Hematopoietic multipotent progenitor cell treated with erythropoietin and hydrocortisone succinate and interleukin-3 and kit ligand, for 8 days (in vitro differentiated cells): ENCODE results near the gene ADCY4.
"Not testable (repeated sequence)": the region's sequence is repeated elsewhere in the genome, so short reads cannot be mapped to it uniquely, and the experiment has no call there.

Source experiments
- DNase-seq: peaks from one replicate; pipeline ENCODE4 v3.0.0-alpha.2; 2015

ADCY4 gene

GRCh38 chr14:24366721-24367513, 32.0 kb upstream of the ADCY4 start:
- peak; percentile 84 for DNase-seq

- no peak for DNase-seq
These were observed 31.5 kb upstream of the ADCY4 start for GRCh38 chr14:24366413-24366720.

GRCh38 chr14:24365600-24366412, 30.9 kb upstream of the ADCY4 start:
- DNase-seq: peak; percentile 90

- no peak for DNase-seq
These were observed 30.0 kb upstream of the ADCY4 start for GRCh38 chr14:24364841-24365240.

GRCh38 chr14:24363401-24363800, 28.5 kb upstream of the ADCY4 start:
- DNase-seq: no peak

GRCh38 chr14:24362241-24362960, 27.5 kb upstream of the ADCY4 start:
- no peak for DNase-seq

GRCh38 chr14:24361326-24361725, 26.5 kb upstream of the ADCY4 start:
- no peak for DNase-seq

- no peak for DNase-seq
These were observed 25.4 kb upstream of the ADCY4 start for GRCh38 chr14:24360281-24360680.

GRCh38 chr14:24356208-24356607, 21.3 kb upstream of the ADCY4 start:
- no peak for DNase-seq

GRCh38 chr14:24355009-24355408, 20.1 kb upstream of the ADCY4 start:
- DNase-seq: no peak

- not testable (repeated sequence) for DNase-seq
These were observed 19.6 kb upstream of the ADCY4 start for GRCh38 chr14:24354482-24354825.

GRCh38 chr14:24353559-24354481, 18.9 kb upstream of the ADCY4 start:
- no peak for DNase-seq

- DNase-seq: peak; percentile 60
These were observed 16.6 kb upstream of the ADCY4 start for GRCh38 chr14:24351517-24351916.

GRCh38 chr14:24349742-24350141, 14.9 kb upstream of the ADCY4 start:
- no peak for DNase-seq

- no peak for DNase-seq
These were observed 13.3 kb upstream of the ADCY4 start for GRCh38 chr14:24348186-24348585.

GRCh38 chr14:24347134-24347533, 12.3 kb upstream of the ADCY4 start:
- DNase-seq: no peak

- DNase-seq: no peak
These were observed 9.2 kb upstream of the ADCY4 start for GRCh38 chr14:24343795-24344660.

- DNase-seq: no peak
These were observed 8.0 kb upstream of the ADCY4 start for GRCh38 chr14:24342889-24343288.

GRCh38 chr14:24340606-24341005, 5.7 kb upstream of the ADCY4 start:
- no peak for DNase-seq

- DNase-seq: peak; percentile 43
These were observed 4.6 kb upstream of the ADCY4 start, which contains the start of gene RIPK3 for GRCh38 chr14:24339284-24340151. TSS of gene RIPK3 (minus strand) at chr14:24339991. CDS start at chr14:24339826, 165 bp downstream.

GRCh38 chr14:24338843-24339242, 4.0 kb upstream of the ADCY4 start:
- no peak for DNase-seq
